HG02943 (cell line): ENCODE data around the gene RAB5IF.
"Not testable (repeated sequence)": the region's sequence is repeated elsewhere in the genome, so short reads cannot be mapped to it uniquely, and the experiment has no call there.

ENCODE experiments used
- ATAC-seq: cut with Tn5 transposase; IDR thresholded peaks from one replicate; pipeline ENCODE4 v1.9.1; 2021; ENCODE audit warnings: mild to moderate bottlenecking, low read depth, moderate library complexity; ENCODE audit not compliant: unreplicated experiment

Gene RAB5IF

GRCh38 chr20:36624944-36625324 is 19.4 kb downstream of the RAB5IF start:
- ATAC-seq: no peak

GRCh38 chr20:36628076-36628475 is 22.5 kb downstream of the RAB5IF start:
- ATAC-seq: no peak

- no peak for ATAC-seq
Observed at GRCh38 chr20:36629719-36630681, 24.4 kb downstream of the RAB5IF start.

- no peak for ATAC-seq
Observed at GRCh38 chr20:36631646-36632045, 26.1 kb downstream of the RAB5IF start.

- no peak for ATAC-seq
Observed at GRCh38 chr20:36632147-36632486, 26.5 kb downstream of the RAB5IF start.

- ATAC-seq: no peak
Observed at GRCh38 chr20:36632487-36633284, 27.1 kb downstream of the RAB5IF start.

GRCh38 chr20:36633285-36633772 is 27.8 kb downstream of the RAB5IF start:
- ATAC-seq: no peak

GRCh38 chr20:36634342-36634741 is 28.8 kb downstream of the RAB5IF start:
- ATAC-seq: no peak

GRCh38 chr20:36638876-36639400 is 33.4 kb downstream of the RAB5IF start:
- ATAC-seq: not testable (repeated sequence)

GRCh38 chr20:36641506-36641843 is 35.9 kb downstream of the RAB5IF start:
- ATAC-seq: no peak

- no peak for ATAC-seq
Observed at GRCh38 chr20:36642136-36642535, 36.6 kb downstream of the RAB5IF start.

- ATAC-seq: no peak
Observed at GRCh38 chr20:36644032-36644705, 38.6 kb downstream of the RAB5IF start.

- no peak for ATAC-seq
Observed at GRCh38 chr20:36644706-36645095, 39.1 kb downstream of the RAB5IF start.

GRCh38 chr20:36645353-36645752 is 39.8 kb downstream of the RAB5IF start:
- no peak for ATAC-seq

- ATAC-seq: no peak
Observed at GRCh38 chr20:36645998-36646397, 40.4 kb downstream of the RAB5IF start, which contains the start of gene SLA2. SLA2 (minus strand) TSS chr20:36646196; CDS start chr20:36641335, 4,861 bp downstream.

GRCh38 chr20:36646678-36647077 is 41.1 kb downstream of the RAB5IF start:
- ATAC-seq: no peak

GRCh38 chr20:36647196-36648121 is 41.9 kb downstream of the RAB5IF start:
- ATAC-seq: no peak

- ATAC-seq: no peak
Observed at GRCh38 chr20:36653456-36653855, 47.9 kb downstream of the RAB5IF start.

GRCh38 chr20:36654506-36654905 is 48.9 kb downstream of the RAB5IF start:
- ATAC-seq: no peak

- no peak for ATAC-seq
Observed at GRCh38 chr20:36655004-36655403, 49.4 kb downstream of the RAB5IF start.
